ENCODE measurements around the gene CACTIN.
"Not testable (repeated sequence)": the region's sequence is repeated elsewhere in the genome, so short reads cannot be mapped to it uniquely, and the experiment has no call there.

The CACTIN gene

DNA sequence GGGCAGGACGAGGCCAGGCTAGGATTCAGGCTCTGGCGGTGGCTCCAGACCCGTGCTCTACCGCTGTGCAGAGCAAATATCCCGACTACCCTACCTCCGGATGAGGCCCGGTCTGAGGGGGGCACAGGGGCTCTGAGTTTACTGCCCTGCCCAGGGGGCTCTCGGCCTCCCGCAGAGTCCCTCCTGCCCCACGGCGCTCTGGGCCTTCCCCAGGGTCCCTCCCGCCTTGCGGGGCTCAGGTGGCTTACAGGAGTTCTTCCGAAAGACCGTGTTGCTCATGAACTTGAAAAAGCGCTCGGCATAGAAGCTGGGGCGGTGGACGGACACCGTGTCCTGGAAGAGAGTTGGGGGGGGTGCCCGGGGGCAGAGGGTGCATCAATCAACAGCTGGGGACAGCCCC, 19.1 kb upstream of the CACTIN start:
- no peak for ATAC-seq

- no peak for ATAC-seq
Observed at GRCh38 chr19:3645067-3645396, 18.4 kb upstream of the CACTIN start.

- no peak for ATAC-seq
Observed at GRCh38 chr19:3644351-3645066, 17.9 kb upstream of the CACTIN start.

DNA sequence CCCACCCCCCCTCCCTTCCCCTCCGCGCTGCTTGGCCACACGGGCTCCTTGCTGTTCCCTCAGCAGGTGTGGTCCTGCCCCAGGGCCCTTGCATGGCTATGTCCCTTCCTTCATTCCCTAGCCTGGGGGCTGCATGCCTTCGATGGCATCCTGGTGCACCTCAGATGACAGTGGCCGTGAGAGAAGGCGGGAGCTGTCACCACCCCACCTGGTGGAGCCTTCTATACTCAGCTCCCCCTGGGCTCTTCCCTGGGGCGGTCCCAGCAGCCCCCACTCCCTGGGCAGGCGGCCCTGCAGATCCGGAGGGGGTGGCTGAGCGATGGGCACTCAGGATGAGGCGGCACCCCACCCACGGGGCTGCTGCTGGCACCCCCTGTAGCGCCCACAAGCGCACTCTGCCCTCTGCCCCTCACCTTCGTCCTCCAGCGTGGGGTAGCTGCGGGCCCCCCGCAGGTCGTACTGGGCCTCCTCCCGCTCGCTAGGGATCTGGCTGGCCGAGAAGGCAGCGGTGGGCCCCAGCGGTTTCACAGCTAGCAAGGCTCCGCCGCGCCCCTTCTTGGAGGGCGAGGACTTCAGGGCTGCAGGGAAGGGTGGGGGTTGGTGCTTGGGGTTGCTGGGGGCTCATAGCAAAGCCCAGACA, 17.2 kb upstream of the CACTIN start:
- no peak for ATAC-seq

DNA sequence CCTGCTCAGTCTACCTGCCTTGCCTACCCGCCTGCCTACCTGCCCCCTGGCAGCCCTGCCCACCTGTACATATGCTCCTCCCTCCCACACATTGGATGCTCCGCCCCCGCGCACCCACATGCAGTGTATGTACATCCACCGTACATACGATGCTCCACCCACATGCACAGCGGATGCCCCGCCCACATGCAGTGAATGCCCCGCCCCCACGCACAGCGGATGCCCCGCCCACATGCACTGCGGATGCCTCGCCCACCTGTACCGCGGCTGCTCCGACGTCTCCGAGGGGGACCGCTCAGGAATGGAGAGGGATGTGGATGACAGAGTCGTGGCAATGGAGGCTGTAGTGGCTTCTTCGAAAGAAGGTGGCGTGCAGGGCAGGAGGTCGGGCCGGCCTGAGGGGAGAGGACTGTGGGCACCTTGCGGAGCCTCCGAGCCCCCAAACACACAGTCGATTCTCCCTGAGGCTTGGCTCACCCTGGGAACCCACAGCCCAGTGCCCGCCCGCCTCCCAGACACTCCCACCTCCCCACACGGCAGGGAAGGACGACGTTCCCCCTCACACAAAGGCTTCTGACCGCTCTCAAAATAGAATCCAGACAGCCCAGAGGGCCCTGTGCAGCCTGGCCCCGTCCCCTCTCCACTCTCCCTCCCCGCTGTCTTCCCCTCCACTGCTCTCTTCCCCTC, 16.5 kb upstream of the CACTIN start:
- ATAC-seq: no peak

DNA sequence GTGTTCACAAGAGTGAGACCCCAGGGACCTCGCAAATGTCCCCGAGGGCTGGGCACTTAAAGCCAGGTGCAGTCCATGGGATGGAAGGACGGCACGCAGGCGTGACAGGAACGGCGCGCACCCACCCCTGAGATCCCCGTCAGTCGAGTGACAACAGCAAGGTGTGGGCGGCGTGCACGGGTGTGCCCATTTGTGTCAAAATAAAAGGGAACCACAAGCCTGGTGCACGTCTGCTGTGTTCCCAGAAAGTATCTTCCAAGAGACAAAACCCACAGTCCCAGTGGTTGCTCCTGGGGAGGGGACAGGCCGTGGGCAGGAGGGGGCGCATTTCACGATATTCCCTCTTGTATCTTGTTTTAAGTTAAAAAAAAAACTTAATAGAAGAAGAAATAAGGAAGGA, 15.7 kb upstream of the CACTIN start:
- no peak for ATAC-seq

DNA sequence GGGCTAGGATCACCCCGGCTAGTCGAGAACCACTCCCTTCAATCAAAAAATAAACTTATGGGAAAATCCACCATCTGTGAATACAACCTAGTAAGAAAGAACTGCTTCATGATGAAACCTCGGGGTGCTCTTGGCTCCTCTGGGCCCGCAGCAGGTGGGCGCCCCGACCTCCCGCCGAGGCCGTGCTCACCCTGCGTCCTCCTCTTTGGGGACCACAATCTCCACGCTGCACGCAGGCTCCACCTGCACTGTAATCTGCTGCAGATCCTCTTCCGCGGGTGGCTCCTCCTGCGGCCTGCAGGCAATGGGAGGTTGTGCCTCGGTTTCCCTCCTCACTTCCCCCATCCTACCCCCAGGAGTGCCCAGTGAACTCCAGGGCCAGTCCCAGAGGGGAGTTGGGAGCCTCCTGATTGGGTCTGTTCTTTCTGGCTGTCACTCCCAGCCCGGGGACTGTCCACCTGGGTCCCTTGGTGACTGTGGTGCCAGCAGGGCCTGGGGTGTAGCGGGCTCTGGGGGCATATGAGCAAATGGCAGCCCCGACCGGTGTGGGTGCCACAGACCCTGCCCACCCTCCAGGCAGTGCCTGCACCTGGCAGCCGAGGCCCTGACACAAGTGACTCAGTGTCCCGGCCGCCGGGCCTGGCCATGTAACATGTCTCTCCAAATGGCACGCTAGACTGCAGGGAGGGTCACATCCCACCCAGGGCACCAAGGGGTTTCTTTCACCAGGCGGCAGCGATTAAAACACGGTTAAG, 15.1 kb upstream of the CACTIN start:
- ATAC-seq: no peak

DNA sequence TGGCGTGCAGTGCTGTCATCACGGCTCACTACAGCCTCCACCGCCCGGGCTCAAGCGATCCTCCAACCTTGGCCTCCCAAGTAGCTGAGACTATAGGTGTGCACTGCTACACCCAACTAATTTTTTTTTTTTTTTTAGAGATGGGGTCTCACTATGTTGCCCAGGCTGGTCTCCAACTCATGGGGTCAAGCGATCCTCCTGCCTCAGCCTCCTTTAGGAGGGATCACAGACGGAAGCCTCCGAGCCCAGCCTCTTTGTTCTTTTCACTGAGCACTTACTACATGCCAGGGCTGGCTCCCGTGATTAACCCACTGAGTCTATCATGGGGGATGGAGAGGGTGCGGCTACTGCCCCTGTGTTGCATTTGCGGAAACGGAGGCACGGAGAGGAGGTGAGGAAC, 12.9 kb upstream of the CACTIN start:
- ATAC-seq: no peak

DNA sequence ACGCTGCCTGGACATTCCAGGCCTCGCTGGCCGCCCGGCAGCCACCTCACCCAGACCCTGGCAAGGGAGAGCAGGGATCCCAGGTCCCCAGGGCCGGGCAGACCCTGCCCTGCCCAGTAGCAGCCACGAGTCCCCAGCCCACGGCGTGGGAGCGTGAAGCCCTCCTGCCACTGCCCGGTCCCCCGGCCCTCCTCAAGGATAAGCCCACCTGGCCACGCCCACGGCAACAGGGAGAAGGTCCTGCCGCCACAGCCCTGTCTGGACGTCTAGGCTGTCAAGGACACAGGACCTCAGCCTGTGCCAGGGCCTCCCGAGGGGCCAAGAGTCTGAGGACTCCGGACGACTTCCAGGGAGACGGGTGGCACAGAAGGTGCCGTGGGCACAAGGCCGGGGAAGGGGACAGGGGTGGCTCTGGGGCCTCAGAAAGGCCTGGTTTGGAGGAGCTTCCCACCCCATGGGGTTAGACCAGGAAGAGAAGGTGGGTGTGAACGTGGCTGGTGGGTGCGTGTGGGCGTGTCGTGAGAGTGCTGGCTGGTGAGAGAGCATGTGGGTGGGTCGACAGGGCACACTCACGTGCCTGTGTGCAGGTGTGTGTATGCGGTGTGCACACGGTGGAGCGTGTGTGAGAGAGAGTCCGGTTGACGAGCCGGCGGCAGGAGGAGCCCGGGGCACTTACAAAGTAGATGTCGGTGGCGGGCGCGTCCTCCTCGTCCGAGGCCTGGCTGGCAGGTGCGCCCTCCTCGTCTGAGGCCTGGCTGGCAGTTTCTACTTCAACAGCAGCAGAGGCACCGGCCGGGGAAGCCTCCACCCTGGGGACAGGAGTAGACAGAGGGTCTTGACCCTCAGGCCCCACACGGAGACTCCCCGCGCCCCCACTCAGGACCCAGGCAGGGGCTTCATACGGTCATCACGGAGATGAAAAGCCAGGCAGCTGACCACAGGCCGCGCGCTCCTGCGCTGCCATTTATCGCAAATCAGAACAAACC, 11.9 kb upstream of the CACTIN start:
- ATAC-seq: no peak

GRCh38 chr19:3637621-3638020, 11.0 kb upstream of the CACTIN start:
- no peak for ATAC-seq

- ATAC-seq: no peak
Observed at GRCh38 chr19:3636962-3637361, 10.4 kb upstream of the CACTIN start.

- ATAC-seq: no peak
Observed at GRCh38 chr19:3636506-3636905, 9.9 kb upstream of the CACTIN start.

DNA sequence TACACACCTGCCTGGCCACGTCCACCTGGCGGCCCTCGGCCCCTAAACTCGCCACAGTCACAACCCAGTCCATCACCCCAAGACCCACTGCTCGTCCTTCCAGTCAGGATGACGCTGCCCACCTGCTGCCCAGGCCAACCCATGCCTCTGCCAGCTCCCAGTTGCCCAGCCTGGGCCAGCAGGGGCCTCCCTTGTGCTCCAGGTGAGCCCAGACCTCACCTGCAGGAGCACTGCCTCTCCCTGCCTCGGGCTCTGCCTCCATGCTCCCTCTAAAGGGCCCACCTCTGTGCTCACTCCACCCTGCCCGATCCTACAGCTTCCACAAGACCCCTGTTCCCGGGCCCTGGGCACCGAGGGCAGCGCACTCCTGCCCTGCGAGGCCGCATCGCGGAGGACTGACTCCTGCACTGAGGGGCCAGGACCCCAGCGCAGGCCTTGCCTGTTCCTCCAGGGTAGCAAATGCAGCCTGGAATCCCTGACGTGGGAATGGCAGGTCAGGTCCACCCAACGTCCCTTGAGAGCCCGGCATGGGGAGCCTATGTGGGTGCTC, 8.0 kb upstream of the CACTIN start:
- no peak for ATAC-seq

GRCh38 chr19:3633559-3633988, 7.0 kb upstream of the CACTIN start:
- no peak for ATAC-seq

DNA sequence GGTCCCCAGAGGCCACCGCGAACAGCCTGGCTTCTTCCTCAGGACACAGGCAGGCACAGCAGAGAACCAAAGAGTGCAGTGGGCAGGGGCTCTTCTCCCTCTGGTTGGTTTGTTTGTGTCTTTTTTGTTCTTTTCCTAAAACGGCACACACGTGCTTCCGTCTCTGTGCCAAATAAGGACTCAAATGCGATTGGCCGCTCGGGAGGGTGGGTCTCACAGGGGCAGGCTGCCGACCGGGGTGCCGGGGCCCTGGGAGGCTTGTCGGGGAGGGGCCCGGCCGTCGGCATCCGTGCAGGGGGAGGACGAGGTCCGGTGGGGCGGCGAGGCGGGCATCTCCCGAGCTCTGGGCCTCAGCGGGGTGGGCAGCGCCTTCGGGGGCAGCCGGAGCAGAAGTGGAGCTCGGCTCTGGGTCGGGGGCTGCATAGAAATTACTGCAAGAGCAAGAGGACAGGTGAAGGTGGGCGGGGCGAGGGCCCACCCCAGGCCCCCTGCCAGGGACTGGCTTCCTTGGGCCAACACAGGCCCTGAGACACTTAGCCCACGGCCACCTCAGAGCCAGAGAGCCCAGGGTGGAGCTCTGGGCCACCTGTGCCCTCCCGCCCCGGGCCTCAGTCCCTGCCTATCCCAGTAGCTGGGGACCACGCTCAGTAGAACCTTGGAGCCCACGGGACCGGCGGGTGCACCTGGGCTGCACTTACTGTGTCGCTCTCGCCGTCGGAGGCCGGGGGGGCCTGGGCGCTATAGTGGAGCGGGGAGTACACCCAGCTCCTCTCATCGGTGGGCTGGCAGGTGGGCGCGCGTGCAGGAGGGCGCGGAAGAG, 6.4 kb upstream of the CACTIN start:
- no peak for ATAC-seq

GRCh38 chr19:3632098-3632497, 5.5 kb upstream of the CACTIN start:
- no peak for ATAC-seq

DNA sequence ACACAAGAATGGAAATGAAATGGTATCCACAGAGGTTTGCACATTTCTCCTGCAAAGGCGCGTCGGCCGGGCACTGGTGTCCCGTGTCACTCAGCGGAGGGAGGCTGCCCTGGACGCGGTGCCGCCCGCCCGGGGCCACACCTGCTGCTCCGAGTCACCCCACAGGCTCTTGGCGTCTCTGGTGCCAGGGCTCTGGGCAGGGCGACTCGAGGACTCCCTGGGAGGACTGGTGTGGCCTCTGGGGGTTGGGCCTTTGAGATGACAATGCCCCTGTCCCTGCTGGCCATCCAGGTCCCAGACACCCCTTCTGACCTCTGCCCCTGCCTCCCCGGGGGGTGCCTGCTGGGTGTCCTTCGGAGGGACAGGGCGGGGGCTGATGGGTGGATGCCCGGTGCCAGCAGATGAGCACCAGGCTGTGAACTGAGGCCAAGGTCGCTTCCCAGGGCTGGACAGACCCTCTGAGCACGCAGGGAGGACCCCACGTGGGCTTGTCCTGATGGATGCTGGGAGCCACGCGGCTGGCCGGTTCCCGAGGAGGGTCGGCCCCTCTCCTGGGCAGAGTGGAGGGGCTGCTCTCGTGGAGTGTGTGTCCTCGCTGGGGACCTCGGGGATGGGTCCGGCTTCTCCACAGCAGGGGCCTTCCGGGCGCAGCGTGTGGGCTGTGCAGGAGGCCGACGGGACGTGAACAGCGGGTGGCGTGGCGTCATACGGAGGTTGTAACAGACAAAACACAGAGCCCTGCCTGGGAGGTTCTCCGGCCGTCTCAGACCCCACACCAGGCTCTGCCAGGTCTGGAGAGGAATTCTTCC, 4.7 kb upstream of the CACTIN start:
- ATAC-seq: no peak

GRCh38 chr19:3628766-3629165, 2.2 kb upstream of the CACTIN start:
- ATAC-seq: not testable (repeated sequence)

GRCh38 chr19:3627351-3627723, 747 bp upstream of the CACTIN start:
- ATAC-seq: no peak

- peak in 1 of 2 donors; percentile 3 for ATAC-seq
Observed at GRCh38 chr19:3625996-3626472, 556 bp downstream of the CACTIN start.
